ENCODE data around the gene ITGAD. TPM values are rescaled to one million over a fixed set of nuclear protein-coding genes. Genes with fewer than 3 reads are reported as not detected.

ITGAD gene
- total and polyA plus RNA-seq, 2 of the 4 experiments (the other 2 are of a cell fraction): not detected

DNA sequence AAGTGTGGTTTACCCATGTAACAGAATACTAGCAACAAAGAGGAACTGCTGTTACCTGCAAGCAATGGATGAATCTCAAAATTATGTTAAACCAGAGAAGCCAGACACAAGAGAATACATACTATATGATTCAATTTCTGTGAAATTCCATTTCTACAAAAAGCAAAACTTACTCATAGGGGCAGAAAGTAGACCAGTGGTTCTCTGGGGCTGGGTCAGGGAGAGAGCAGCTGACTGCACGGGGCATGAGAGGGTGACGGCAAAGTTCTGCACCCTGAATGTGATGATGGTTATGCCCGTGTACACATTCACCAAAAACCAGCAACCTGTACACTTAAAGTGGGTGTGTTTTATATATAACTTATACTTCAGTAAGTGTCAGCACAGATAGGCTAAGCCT lies 46.4 kb downstream of the ITGAD start:
- no peak overlapping the region for H3K18ac ChIP-seq (ENCODE audit: low read depth, low read length)
- BruUV-seq (replicated peaks): no TSS peak
- no peaks in the 10 kb centered on the region for H3K36me3 ChIP-seq (ENCODE audit: control insufficient read depth, insufficient read depth, low read length)
- no peak overlapping the region for H3K4ac ChIP-seq (ENCODE audit: low read depth, low read length)
- intact Hi-C loops (cut with micrococcal nuclease) (no loop called here), dilution Hi-C loops (cut with HindIII; ENCODE audit: low sequenced_read_pairs, unreplicated experiment) (no loop called here), in situ Hi-C loops (cut with MboI; ENCODE audit: low sequenced_read_pairs) (no loop called here)
- ChIA-PET POLR2A (ENCODE audit: unreplicated experiment) (no interaction called here), CTCF (no interaction called here)
- no CpG with 5 or more reads among the region's 3 CpGs for WGBS, 2 experiments (ENCODE audit: extremely low coverage in 2 of 2, insufficient read length in 1 of 2)
- no peaks in the 10 kb centered on the region for H4K20me1 ChIP-seq (ENCODE audit: insufficient read depth, low read length)
- H3K79me1 ChIP-seq (ENCODE audit: low read depth in 1 of 2, low read length in 2 of 2): no peaks in the 10 kb centered on the region
- H2BK20ac ChIP-seq (ENCODE audit: low read depth, low read length): no peak overlapping the region
- H2BK120ac ChIP-seq (ENCODE audit: low read depth, low read length): no peak overlapping the region
- no peak overlapping the region for H2AK5ac ChIP-seq (ENCODE audit: low read depth, low read length)
- H3K27me3 ChIP-seq (ENCODE audit: control insufficient read depth, insufficient read depth, low read length): no peaks in the 10 kb centered on the region
- H3K4me1 ChIP-seq (ENCODE audit: control insufficient read depth, insufficient read depth, low read length): no peaks in the 10 kb centered on the region
- H3K9me3 ChIP-seq (ENCODE audit: control insufficient read depth, insufficient read depth, low read length): no peaks in the 10 kb centered on the region
- no peak overlapping the region for H4K5ac ChIP-seq (ENCODE audit: low read depth, low read length)
- no peak overlapping the region for H2BK5ac ChIP-seq (ENCODE audit: low read depth, low read length, poor library complexity, severe bottlenecking)
- no peak overlapping the region for H4K8ac ChIP-seq (ENCODE audit: low read depth in 2 of 2, low read length in 2 of 2)
- H3K56ac ChIP-seq (ENCODE audit: extremely low read depth, insufficient read depth, low read length): no peak overlapping the region
- no peak overlapping the region for H3K23ac ChIP-seq (ENCODE audit: low read depth, low read length)
- H3K4me3 ChIP-seq (ENCODE audit: insufficient read depth, low read depth, low read length): no peak overlapping the region
- no peak overlapping the region for H2AFZ ChIP-seq (replicated peaks; ENCODE audit: low read length, poor library complexity)
- no peak overlapping the region for H3K4me2 ChIP-seq (ENCODE audit: low read depth, low read length)
- DNase-seq: no peak
- H2AK9ac ChIP-seq (replicated peaks; ENCODE audit: low read depth, low read length, poor library complexity): no peak overlapping the region
- no peak overlapping the region for H3K9ac ChIP-seq (ENCODE audit: low read depth, low read length)
- TF ChIP-seq CTCF (conservative IDR thresholded peaks at IDR 0.05; ENCODE audit: low read depth, low read length): no peak
- no peak for TF ChIP-seq FOS (IDR thresholded peaks at IDR 0.05; ENCODE audit: low read depth, low read length)
- TF ChIP-seq MAFK (IDR thresholded peaks at IDR 0.05; ENCODE audit: low read depth, low read length): no peak
- no peak for TF ChIP-seq MXI1 (IDR thresholded peaks at IDR 0.05; ENCODE audit: borderline replicate concordance, low read depth, low read length)
- TF ChIP-seq RFX5 (IDR thresholded peaks at IDR 0.05; ENCODE audit: low read depth, low read length): no peak
- TF ChIP-seq RAD21 (IDR thresholded peaks at IDR 0.05; ENCODE audit: low read length): no peak
- TF ChIP-seq USF2 (IDR thresholded peaks at IDR 0.05; ENCODE audit: low read depth, low read length): no peak
- no peak for TF ChIP-seq BHLHE40 (IDR thresholded peaks at IDR 0.05; ENCODE audit: low read depth, low read length)
- H2BK15ac ChIP-seq (ENCODE audit: low read depth, low read length): no peak overlapping the region
- no peak overlapping the region for H3K14ac ChIP-seq (replicated peaks; ENCODE audit: low read depth, low read length)
- H4K91ac ChIP-seq (ENCODE audit: insufficient read depth, low read depth, low read length): no peak overlapping the region
- no peak for ATAC-seq (ENCODE audit: low read depth)
- no peaks in the 10 kb centered on the region for H3K9me1 ChIP-seq (ENCODE audit: insufficient read depth, low read length)
- no peak overlapping the region for H3K27ac ChIP-seq (ENCODE audit: insufficient read depth, low read length)
